Prostate gland (tissue), 2 donors: ENCODE results near the gene OGT.

Experiments
- POLR2A ChIP-seq: fragments of 450-650 bp; IDR thresholded peaks from one replicate; pipeline ENCODE4 v1.6.1; 2016; ENCODE audit warnings: antibody characterized with exemption, mild to moderate bottlenecking
- TF ChIP-seq, protein P1 (sequence below), 4 experiments: fragments of 200-600 bp in 2 of 4; fragments of 450-650 bp in 2 of 4; sonication (generic) in 2 of 4; IDR thresholded peaks; 1 replicate in 3 of 4; 2 replicates in 1 of 4; pipeline ENCODE4 v1.5.1; 2016 to 2019; ENCODE audit warnings: antibody characterized with exemption in 4 of 4, mild to moderate bottlenecking in 2 of 4, moderate library complexity in 2 of 4

GRCh38 chrX:71599965-71600364 is 67.1 kb downstream of the OGT start:
- TF ChIP-seq, protein P1, sequence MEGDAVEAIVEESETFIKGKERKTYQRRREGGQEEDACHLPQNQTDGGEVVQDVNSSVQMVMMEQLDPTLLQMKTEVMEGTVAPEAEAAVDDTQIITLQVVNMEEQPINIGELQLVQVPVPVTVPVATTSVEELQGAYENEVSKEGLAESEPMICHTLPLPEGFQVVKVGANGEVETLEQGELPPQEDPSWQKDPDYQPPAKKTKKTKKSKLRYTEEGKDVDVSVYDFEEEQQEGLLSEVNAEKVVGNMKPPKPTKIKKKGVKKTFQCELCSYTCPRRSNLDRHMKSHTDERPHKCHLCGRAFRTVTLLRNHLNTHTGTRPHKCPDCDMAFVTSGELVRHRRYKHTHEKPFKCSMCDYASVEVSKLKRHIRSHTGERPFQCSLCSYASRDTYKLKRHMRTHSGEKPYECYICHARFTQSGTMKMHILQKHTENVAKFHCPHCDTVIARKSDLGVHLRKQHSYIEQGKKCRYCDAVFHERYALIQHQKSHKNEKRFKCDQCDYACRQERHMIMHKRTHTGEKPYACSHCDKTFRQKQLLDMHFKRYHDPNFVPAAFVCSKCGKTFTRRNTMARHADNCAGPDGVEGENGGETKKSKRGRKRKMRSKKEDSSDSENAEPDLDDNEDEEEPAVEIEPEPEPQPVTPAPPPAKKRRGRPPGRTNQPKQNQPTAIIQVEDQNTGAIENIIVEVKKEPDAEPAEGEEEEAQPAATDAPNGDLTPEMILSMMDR (IDR thresholded peaks at IDR 0.05) = no peak
- TF ChIP-seq POLR2A = no peak
